ENCODE results near the gene CTSK.

- TF ChIP-seq POLR2AphosphoS5 (IDR thresholded peaks at IDR 0.05; ENCODE audit: low read depth, low read length) (no peak), REST (IDR thresholded peaks at IDR 0.05; ENCODE audit: insufficient read depth in 1 of 2, low read depth in 2 of 2, low read length in 2 of 2) (no peak), SIN3A (IDR thresholded peaks at IDR 0.05; ENCODE audit: borderline replicate concordance, insufficient read depth, low read length) (no peak), TAF1 (IDR thresholded peaks at IDR 0.05; ENCODE audit: borderline replicate concordance, insufficient read depth, low read length) (no peak), FOXP2 (optimal IDR thresholded peaks at IDR 0.05; ENCODE audit: borderline replicate concordance, extremely low read depth, extremely low read length, insufficient read depth) (no peak)
Observed at GRCh38 chr1:150796374-150796773, 11.7 kb downstream of the CTSK start.

All from PFSK-1 (cell line).